WERI-Rb-1 (cell line): ENCODE measurements around the gene KRT6B.

Experiments
- DNase-seq: peaks from one replicate; pipeline ENCODE4 v3.0.0-alpha.2; 2020
- H3K27ac ChIP-seq: fragments of 250-450 bp; sonication (Bioruptor Pico); 2 replicates; pipeline ENCODE4 v1.5.1; 2020; ENCODE audit warnings: mild to moderate bottlenecking, moderate library complexity
- H3K27me3 ChIP-seq: fragments of 250-450 bp; sonication (Bioruptor Pico); 2 replicates; pipeline ENCODE4 v1.5.1; 2021; ENCODE audit warnings: mild to moderate bottlenecking, low read depth, moderate library complexity; ENCODE audit not compliant: insufficient read depth, severe bottlenecking
- H3K36me3 ChIP-seq: fragments of 250-450 bp; sonication (Bioruptor Pico); 2 replicates; pipeline ENCODE4 v1.5.1; 2020; ENCODE audit warnings: mild to moderate bottlenecking, moderate library complexity
- H3K4me3 ChIP-seq: 2 replicates; pipeline ENCODE4 v1.5.1; 2011; ENCODE audit warnings: low read depth, mild to moderate bottlenecking, control low read depth, low read length
- H3K9me3 ChIP-seq: fragments of 250-450 bp; sonication (Bioruptor Pico); 2 replicates; pipeline ENCODE4 v1.5.1; 2021; ENCODE audit warnings: mild to moderate bottlenecking, moderate library complexity; ENCODE audit not compliant: severe bottlenecking
- CTCF ChIP-seq: IDR thresholded peaks from 2 replicates; pipeline ENCODE4 v1.5.1; 2011; ENCODE audit warnings: low read depth, mild to moderate bottlenecking, control low read depth, inconsistent platforms, low read length

The KRT6B gene

GRCh38 chr12:52439845-52440244, 12.1 kb downstream of the KRT6B start:
- no peak for DNase-seq
- no peak overlapping the region for H3K27ac ChIP-seq

GRCh38 chr12:52439420-52439819, 12.5 kb downstream of the KRT6B start:
- Histone ChIP-seq H3K4me3 (no peak overlapping the region), H3K27ac (no peak overlapping the region), H3K36me3 (no peaks in the 10 kb centered on the region), H3K27me3 (peaks cover 95% of the 10 kb centered on the region), H3K9me3 (no peaks in the 10 kb centered on the region)
- DNase-seq, result no peak
- TF ChIP-seq CTCF, result no peak

More at GRCh38 chr12:52439845-52440244, 12.1 kb downstream of the KRT6B start:
- Histone ChIP-seq H3K27me3 (peaks cover 95% of the 10 kb centered on the region), H3K36me3 (no peaks in the 10 kb centered on the region), H3K4me3 (no peak overlapping the region), H3K9me3 (no peaks in the 10 kb centered on the region)
- no peak for TF ChIP-seq CTCF

- H3K36me3 ChIP-seq, result no peaks in the 10 kb centered on the region
- H3K9me3 ChIP-seq, result no peaks in the 10 kb centered on the region
- no peak for TF ChIP-seq CTCF
- peaks cover 98% of the 10 kb centered on the region for H3K27me3 ChIP-seq
- no peak overlapping the region for H3K27ac ChIP-seq
- no peak for DNase-seq
- H3K4me3 ChIP-seq, result no peak overlapping the region
Observed at GRCh38 chr12:52438305-52439301, 13.3 kb downstream of the KRT6B start.

- TF ChIP-seq CTCF, result no peak
- DNase-seq, result no peak
- Histone ChIP-seq H3K4me3 (no peak overlapping the region), H3K27ac (no peak overlapping the region), H3K36me3 (no peaks in the 10 kb centered on the region), H3K27me3 (peaks cover 97% of the 10 kb centered on the region), H3K9me3 (no peaks in the 10 kb centered on the region)
Observed at GRCh38 chr12:52437508-52437907, 14.4 kb downstream of the KRT6B start.

GRCh38 chr12:52436828-52437474, 15.0 kb downstream of the KRT6B start:
- Histone ChIP-seq H3K27ac (no peak overlapping the region), H3K9me3 (no peaks in the 10 kb centered on the region), H3K36me3 (no peaks in the 10 kb centered on the region)

More at GRCh38 chr12:52436828-52437474, 15.0 kb downstream of the KRT6B start:
- Histone ChIP-seq H3K27me3 (peaks cover 96% of the 10 kb centered on the region), H3K4me3 (no peak overlapping the region)
- TF ChIP-seq CTCF, result no peak
- DNase-seq, result no peak
